ENCODE measurements around the gene RNF43. TPM values are rescaled to one million over a fixed set of nuclear protein-coding genes. Genes with fewer than 3 reads are reported as not detected.

RNF43 gene
- total RNA-seq, 1 experiment from 2014 or later, result 0.42 TPM

- Histone ChIP-seq H4K5ac (ENCODE audit: insufficient read length, low read depth, low read length) (no peak overlapping the region), H3K27me3 (ENCODE audit: insufficient read depth, low read length) (no peaks in the 10 kb centered on the region), H2BK120ac (ENCODE audit: low read depth, low read length, poor library complexity, severe bottlenecking) (no peak overlapping the region), H3K9me3 (ENCODE audit: control insufficient read depth, low read depth, low read length) (no peaks in the 10 kb centered on the region), H3K4ac (ENCODE audit: low read depth, low read length) (no peak overlapping the region), H2BK20ac (ENCODE audit: low read depth, low read length, poor library complexity, severe bottlenecking) (no peak overlapping the region), H3K79me2 (ENCODE audit: insufficient read depth, low read length) (no peaks in the 10 kb centered on the region), H2BK5ac (ENCODE audit: insufficient read length, low read length) (no peak overlapping the region), H3K14ac (ENCODE audit: insufficient read depth, low read length) (no peak overlapping the region), H3K23me2 (ENCODE audit: insufficient read length, low read depth, low read length, poor library complexity, severe bottlenecking) (no peaks in the 10 kb centered on the region), H3K4me1 (ENCODE audit: insufficient read depth, low read length) (no peaks in the 10 kb centered on the region; the same call in 1 of the 2 replicates), H3K9ac (ENCODE audit: extremely low read depth, insufficient read length, low read length) (no peak overlapping the region), H3K23ac (ENCODE audit: insufficient read length, low read depth, low read length) (no peak overlapping the region), H2AK5ac (ENCODE audit: insufficient read length, low read length) (no peak overlapping the region), H4K20me1 (ENCODE audit: control insufficient read depth, insufficient read depth, insufficient read length) (no peaks in the 10 kb centered on the region), H2AFZ (ENCODE audit: low read length) (no peak overlapping the region), H2BK12ac (ENCODE audit: insufficient read length, low read depth, low read length) (no peak overlapping the region), H2BK15ac (ENCODE audit: low read depth, low read length) (no peak overlapping the region), H3K56ac (ENCODE audit: insufficient read length, low read depth, low read length) (no peak overlapping the region), H4K91ac (ENCODE audit: insufficient read length, low read depth, low read length) (no peak overlapping the region), H4K8ac (replicated peaks; ENCODE audit: insufficient read length, low read depth, low read length) (no peak overlapping the region), H3T11ph (ENCODE audit: low read length) (no peak overlapping the region), H3K27ac (ENCODE audit: insufficient read length, low read depth, low read length) (no peak overlapping the region), H3K4me2 (ENCODE audit: insufficient read depth, insufficient read length, low read length) (no peak overlapping the region), H3K18ac (ENCODE audit: insufficient read length, low read depth, low read length) (no peak overlapping the region), H3K79me1 (ENCODE audit: insufficient read depth, low read depth, low read length, poor library complexity, severe bottlenecking) (no peaks in the 10 kb centered on the region)
- DNase-seq, result no peak
- TF ChIP-seq CTCF (conservative IDR thresholded peaks at IDR 0.05), result no peak
- H3K27ac Mint-ChIP-seq, result no peak overlapping the region
- no peaks in the 10 kb centered on the region for H3K9me3 Mint-ChIP-seq
- H3K4me3 Mint-ChIP-seq, result no peak overlapping the region
- H3K27me3 Mint-ChIP-seq (ENCODE audit: low read depth), result peaks cover 10% of the 10 kb centered on the region
- peaks cover 8 to 12% of the 10 kb centered on the region in 2 experiments for H3K4me1 Mint-ChIP-seq
- H3K36me3 Mint-ChIP-seq (ENCODE audit: insufficient read depth in 1 of 3, low read depth in 3 of 3), result no peaks in the 10 kb centered on the region
These were observed 6.5 kb downstream of the RNF43 start for GRCh38 chr17:58410714-58411407.
